Sigmoid colon (tissue), 4 donors: ENCODE data around the gene RHBDL2.

ENCODE experiments used
- CTCF ChIP-seq, 4 experiments: fragments of 450-650 bp in 3 of 4; fragments of 200-600 bp in 1 of 4; IDR thresholded peaks; one replicate each; pipeline ENCODE4 v1.5.1; 2016 to 2019; ENCODE audit warnings: antibody characterized with exemption in 4 of 4, mild to moderate bottlenecking in 3 of 4, moderate library complexity in 2 of 4
- EP300 ChIP-seq, 4 donors: sonication (generic); formaldehyde crosslinking; IDR thresholded peaks; one replicate each; pipeline ENCODE4 v1.6.1; 2017; ENCODE audit warnings: antibody characterized with exemption in 4 of 4
- POLR2A ChIP-seq, 2 donors: fragments of 450-650 bp; IDR thresholded peaks; one replicate each; pipeline ENCODE4 v1.6.1; 2016; ENCODE audit warnings: antibody characterized with exemption in 2 of 2, mild to moderate bottlenecking in 2 of 2, moderate library complexity in 2 of 2
- POLR2AphosphoS5 ChIP-seq, 4 donors: sonication (generic); formaldehyde crosslinking; IDR thresholded peaks; one replicate each; pipeline ENCODE4 v1.6.1; 2017; ENCODE audit warnings: antibody characterized with exemption in 4 of 4

GRCh38 chr1:38899560-38899959 is 42.1 kb downstream of the RHBDL2 start:
- TF ChIP-seq POLR2AphosphoS5 (IDR thresholded peaks at IDR 0.05) (no peak), CTCF (IDR thresholded peaks at IDR 0.05) (no peak), POLR2A (IDR thresholded peaks at IDR 0.05) (no peak), EP300 (IDR thresholded peaks at IDR 0.05) (no peak)
